NCI-H1092 (cell line): ENCODE measurements around the gene RABL3.
"Not testable (repeated sequence)": the region's sequence is repeated elsewhere in the genome, so short reads cannot be mapped to it uniquely, and the experiment has no call there.

ENCODE experiments used
- DNase-seq: peaks from one replicate; lab custom pipeline; 2025; lab: John Stamatoyannopoulos, UW

Gene RABL3

DNA sequence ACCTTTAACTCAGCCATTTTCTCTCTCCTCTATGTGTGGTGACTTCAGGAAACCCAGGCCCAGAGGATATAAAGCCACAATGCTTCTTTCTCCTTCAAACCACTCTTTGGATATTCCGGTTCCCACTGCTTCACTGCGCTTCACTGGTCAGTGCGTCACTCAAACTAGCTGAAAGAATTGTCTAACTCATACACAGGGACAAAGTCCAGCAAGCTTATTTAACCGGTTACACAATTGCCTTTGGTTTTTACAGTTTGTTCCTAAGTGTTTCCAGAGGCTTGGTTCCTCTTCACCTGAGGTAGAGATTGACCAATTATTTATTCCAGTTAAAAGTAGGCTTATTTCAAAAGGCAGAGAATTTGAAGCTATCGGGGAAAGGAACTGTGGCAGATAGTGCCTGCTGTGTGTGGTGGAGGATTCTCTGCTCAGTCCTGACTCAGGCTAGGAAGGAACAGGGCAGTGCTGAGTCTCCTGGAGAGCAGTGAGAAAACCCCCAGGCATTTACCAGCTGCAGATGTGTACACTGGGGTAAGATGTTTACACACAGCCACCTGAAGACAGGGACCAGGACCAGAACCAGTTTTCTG is 60.1 kb downstream of the RABL3 start, which contains the start of gene HGD:
Gene HGD (minus strand): TSS at position 145 of the 587 bp plus-strand sequence. CDS start 128 bp downstream, at position 17.
- no peak for DNase-seq

DNA sequence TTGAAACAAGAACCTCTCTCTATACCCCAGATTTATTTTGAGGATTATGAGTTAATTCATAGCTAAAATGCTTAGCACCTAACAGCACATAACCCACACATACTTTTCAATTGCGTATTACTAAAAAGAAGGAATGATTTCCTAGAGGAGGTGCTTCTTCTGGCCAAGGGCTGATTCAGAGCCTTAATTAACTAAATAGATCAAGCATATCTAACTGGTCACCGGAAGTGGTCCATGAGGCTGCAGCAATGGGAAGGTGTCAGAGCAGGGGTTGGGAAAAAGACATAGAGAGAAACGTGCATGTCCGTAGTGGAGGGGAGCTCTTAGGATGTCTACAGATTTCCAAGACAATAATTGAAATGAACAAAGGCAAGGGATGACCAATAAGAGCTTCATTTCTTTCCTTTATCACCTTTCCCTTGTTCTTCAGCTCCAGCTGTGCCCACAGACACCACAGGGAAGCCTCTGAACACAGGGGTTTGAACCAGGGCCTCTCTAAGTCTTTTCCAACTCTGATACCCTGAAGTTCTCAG is 60.7 kb downstream of the RABL3 start:
- no peak for DNase-seq

DNA sequence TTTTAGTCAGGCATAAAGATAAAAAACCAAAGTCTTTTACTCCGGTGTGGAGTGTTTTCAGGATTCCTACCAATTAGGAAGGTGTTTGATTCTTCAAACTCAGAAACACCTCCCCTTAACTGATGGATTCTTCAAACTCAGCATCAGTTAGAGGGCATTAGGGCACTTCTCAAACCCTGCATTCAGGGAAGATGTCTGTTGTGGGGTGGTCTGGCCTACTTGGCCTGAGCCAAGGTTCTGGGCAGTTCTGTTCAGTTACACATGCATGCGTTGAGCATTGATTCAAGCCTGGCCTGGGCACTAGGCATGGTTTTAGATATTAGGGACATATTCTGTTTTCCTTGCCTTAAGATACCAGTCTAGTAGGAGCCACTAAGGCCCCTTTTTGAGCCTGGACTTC is 61.3 kb downstream of the RABL3 start:
- no peak for DNase-seq

DNA sequence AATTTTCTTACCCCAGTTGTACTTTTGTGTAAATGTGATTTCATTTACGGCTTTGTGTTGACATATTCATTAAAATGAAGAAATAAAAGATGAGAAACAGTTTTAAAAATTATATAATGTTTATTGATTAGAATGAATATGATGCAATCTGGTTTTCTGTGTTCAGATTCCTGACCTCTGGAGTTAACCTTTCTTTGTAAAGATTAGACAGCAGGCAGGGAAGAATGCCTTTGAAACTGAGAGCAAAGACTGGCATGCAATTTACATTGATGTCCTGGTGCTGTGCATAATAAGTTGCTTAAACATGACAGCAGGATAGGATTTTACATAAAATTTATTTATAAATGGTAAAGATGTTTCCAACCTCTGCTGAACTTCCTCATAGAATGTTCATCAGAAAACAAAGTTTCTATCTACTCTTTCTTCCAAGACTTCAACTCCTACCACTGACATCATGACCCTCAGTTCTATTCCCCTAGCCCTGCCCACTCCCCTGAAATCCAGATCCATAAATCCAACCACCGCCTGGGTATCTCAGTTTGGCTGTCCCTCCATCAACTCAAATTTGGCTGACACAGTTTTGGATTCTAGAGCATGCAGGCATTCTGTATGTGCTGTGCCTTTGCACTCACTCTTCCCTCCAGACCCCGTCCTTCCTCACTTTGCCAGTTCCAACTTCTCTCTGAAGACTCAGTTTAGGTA is 62.0 kb downstream of the RABL3 start:
- DNase-seq = no peak

DNA sequence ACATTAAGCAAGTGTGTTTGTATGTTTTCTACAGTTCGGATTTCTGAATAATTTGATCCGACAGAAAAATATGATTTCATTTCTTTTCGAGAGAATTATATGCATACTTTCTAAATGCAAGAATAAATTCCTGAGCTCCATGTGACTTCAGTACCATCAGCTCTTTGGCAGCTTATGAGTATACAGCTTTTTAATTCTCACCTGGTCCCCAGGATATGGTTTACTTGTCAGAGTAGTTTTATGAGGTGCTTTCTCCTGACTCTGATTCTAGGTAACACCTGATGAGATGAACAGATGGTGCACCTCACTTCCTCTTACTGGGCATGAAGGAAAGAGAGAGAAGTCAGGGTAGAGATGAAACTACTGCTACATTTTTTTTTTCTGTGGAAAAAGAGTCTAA is 63.3 kb downstream of the RABL3 start:
- DNase-seq = no peak

DNA sequence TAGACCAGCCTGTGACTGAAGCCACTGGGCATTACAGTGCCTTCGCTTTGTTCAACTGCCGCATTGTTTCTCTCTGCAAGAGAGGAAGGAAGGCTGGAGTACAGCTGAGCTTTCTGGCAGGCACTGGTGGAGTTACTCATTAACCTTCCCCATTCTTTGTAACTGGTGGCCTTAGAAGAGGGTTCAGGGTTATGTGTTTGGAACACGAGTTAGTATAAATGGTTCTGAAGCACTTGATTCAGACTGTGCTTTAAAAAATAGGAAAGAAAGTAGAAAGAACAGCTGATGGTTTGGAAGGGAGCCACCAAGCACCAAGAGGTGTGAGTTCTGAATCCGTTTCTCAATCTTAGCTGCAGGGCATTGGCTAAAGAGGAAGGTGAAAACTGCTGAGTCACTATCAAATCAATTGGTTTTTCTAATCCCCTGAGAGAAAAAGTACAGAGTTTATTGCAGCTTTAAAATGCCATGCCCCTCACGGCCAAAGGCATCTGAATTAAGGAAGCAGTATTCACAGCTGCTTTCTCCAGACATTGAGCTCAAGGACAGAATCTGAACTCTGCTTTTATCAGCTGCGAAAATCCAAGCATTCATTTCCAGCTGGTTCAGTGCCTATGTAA is 63.9 kb downstream of the RABL3 start:
- no peak for DNase-seq

DNA sequence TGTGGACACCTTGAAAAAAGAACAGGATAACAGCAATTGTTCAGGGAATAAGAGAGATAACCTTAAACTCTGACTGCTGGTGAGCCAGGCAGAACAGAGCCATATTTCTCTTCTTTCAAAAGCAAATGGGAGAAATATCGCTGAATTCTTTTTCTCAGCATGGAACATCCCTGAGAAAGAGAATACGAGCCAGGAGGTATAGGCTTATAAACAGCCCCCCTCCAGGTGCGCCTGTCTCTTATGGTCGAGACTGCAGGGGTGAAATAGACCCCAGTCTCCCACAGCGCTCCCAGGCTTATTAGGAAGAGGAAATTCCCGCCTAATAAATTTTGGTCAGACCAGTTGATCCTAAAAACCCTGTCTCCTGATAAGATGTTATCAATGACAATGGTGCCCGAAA is 65.1 kb downstream of the RABL3 start:
- not testable (repeated sequence) for DNase-seq

DNA sequence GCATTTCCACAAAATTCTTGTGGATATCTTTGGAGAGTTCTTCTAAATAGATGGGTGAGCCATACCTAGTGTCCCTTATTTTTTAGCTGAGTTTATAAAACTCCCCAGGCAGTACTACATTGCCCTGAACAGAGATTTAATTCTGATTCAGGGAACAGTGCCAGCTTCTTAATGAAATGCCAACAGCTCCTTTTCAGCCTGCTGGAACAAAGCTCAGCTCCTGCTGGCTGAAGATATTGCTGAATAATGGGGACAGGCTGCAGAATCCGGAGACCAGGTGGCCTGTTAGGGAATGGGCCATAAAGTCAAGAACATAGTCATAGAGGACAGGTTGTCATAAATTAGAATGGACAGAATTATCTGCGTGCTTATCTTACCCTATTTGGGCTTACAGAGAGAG is 69.2 kb downstream of the RABL3 start:
- no peak for DNase-seq

DNA sequence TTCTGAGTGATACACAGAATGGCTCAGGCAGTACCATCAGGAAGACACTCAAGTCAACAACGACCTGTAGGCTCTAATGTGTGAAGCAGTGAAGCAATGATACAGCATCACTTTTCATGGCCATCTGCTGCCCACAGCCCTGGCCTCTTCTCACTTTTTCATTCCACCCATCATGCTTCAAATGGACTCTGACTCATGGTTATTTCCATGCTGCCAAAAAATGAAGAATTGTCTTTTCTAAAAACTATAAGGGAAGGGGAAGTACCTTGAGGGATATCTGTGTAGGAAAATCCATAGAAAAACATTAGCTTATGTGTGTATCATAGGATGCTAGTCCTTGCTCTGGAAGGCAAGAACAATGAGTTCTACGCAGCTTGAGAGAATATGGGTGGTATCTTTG is 71.7 kb downstream of the RABL3 start:
- DNase-seq = no peak

DNA sequence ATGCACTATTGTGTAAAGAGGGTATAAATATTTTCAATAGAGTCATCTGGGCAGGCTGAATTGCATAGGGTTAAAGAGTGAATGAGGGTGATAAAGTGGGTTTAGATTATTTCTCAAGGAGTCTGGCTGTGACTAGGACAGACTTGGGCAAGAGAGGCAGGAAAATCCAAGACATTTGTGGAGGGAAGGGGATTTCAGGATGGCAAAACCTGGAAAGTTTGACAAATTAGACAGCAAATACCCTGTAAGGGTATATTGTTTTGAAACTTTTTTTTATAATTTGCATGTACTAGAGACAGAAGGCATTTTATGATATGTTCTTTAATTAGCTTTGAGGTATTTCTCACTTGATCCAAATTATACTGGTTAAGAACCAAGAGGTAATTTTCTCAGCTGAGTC is 77.4 kb downstream of the RABL3 start:
- no peak for DNase-seq

DNA sequence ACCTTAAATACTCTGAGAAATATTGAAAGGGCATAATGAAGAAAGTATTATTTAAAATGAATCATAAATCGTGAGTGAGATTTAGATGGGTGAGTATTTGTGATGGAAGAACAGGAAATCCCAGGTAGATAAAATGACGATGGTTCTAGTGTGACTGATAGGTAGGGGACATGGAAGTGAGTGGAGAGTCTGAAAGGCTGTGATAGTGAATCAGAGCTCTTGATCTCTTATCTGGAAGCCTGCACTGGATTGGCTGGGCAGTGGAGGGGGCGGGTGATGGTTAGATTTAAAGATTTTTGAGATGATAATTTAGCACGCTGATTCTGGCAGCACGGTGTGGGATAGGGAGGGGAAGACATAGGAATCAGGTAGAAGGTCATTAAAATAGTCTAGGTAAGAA is 80.4 kb downstream of the RABL3 start:
- no peak for DNase-seq

DNA sequence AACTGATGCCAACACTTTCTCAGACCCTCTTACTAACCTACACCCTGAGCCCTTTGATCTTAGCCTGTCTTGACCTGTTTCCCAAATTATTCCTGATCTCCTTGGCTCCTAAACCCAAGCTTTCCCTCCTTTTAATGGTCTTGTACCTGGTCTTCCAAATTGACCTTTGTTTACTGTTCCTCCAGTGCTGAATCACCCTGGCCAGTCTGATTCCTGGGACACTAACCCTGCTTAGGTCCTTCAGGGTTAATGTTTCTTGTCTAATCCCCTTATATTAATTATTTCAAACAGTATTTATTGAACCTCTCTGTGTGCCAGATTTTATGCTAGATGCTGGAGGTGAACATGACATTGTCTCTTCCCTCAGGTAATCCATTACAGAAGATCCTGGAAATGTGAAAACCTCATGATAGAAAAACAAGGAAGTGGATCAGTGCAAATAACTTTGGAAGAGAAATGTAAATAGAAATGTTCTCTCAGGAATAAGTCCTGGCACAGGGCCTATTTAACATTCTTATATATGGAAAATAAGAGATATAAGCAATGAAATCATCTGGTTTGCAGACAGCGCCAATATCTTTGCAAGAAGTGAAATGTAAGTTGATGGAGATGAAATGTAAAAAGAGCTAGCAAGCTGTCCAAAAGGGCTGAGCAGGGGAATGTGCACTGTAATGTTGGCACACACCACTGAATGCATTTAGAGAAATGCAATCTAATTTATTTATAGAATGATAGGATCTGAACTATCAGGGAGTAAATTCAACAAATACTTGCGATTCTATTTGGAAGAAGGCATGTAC is 81.0 kb downstream of the RABL3 start:
- no peak for DNase-seq

DNA sequence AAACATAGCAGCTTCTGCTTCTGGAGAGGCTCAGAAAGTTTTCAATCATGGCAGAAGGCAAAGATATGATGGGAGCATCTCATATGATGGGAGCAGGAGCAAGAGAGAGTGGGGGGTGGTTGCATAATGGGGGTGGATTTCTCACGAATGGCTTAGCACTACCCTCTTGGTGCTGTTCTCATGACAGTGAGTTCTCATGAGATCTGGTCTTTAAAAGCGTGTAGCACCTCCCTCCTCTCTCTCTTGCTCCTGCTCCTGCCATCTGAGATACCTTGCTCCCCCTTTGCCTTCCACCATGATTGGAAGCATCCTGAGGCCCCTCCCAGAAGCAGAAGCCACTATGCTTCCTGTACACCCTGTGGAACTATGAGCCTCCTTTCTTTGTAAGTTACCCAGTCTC is 82.5 kb downstream of the RABL3 start:
- no peak for DNase-seq

DNA sequence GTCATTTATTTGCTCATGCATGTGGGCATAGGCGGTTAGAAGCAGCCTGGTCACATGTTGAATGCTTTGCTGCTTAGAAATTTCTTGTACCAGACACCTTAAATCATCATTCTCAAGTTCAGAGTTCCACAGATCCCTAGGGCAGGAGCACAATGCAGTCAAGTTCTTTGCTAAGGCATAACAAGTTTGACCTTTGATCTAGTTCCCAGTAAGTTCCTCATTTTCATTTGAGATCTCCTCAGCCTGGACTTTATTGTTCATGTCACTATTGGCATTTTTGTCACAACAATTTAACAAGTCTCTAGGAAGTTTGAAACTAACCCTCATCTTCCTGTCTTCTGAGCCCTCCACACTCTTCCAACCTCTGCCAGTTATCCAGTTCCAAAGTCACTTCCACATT is 83.0 kb downstream of the RABL3 start:
- no peak for DNase-seq

DNA sequence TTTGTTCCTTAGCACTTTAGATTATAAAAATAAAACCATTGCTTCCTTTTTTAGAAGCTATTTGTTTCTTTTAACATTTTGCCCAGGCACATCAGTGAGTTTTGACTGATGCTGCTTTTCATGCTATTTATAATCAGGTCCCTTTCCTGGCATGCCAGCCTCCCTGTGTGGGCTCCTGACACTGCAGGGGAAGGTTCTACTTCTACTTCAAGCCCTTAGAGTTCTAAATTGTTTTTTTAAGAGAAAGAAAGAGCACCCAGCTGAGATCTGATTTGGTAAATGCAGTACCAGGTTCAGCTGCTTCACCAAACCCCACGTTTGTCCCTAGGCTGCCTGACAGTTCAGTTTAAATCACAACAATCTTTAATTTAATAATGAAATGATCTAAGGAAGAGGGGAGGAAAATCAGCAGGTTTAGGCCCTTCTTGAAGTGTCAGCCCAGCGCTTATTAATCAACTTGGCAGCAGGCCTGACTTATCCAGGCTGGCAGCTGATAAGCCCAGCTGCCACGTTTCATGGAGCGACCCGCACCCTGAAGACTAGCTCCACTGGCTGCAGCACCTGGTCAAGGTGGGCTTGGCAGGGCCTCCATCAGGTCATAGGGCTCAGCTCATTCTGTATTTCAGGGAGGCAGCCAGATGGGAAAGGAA is 89.3 kb downstream of the RABL3 start:
- DNase-seq = no peak

DNA sequence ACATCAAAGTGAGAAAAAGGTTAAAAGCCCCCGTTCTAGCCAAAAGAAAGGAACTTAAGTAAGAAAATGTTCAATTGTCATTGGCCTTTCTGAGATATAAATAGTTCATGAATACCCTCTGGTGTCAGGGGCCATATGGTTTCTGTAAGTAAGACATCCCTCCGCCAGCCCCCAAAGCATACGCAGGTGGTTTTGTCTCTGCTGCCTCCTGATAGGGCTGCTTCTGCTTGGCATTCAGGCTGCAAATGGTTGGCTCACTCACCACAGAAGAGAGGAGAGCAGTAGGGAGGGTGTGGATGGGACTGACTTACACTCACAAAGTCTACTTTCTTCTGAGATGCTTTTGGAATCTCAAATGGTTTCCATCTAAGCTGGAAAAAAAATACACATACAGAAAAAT is 90.0 kb downstream of the RABL3 start:
- no peak for DNase-seq

DNA sequence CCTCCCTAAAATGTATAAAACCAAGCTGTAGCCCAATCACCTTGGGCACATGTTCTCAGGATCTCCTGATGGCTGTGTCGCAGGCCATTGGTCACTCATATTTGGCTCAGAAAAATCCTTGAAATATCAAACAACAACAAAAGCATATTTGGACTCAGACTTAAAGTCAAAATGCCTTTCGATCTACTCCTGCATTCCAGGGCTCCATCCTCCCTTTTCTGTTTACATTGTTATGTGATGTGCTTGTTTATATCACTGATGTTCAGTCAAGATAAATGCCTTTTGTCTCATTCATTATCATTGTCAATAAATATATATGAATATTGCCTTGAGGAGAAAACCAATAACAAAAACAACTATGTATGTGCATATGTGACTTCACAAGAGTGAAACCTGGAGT is 92.0 kb downstream of the RABL3 start:
- no peak for DNase-seq

DNA sequence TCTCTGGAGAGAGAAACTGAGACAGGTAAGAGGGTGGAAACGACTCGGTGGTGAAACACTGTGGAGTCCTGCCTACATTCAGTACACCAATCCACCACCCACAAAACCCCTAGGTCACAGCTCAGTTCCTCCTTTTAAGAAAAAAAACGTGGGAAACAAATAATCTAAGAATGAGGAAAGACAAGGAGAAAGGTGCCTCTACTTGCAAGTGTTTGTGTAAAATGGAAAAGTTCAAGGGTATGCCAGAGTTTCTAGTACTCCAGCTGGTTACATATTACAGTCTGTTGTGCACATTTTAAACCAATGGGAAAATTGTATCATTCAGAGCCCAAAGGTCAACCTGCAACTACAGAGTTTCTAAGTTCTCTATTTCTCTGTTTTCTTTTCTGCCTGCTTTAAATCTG is 92.5 kb downstream of the RABL3 start:
- DNase-seq = no peak

DNA sequence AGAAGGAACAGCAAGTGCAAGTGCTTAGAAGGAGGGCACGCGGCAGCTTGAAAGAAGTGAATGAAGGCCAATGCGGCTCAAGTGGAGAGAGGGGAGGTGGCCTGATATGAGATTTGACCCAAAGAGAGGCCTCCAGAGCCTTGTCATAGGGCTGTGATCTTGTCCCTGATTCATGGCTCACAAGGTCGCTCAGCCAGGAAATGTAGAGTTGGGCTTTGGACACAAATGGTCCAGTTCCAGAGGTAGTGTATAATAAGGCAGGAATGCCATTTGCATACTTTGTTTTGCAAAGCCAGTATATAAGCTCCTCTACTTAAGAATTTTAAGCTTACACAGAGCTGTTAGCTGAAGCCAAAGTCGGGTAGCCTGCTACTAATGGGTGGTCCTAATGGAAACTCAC is 94.0 kb downstream of the RABL3 start:
- DNase-seq = no peak

DNA sequence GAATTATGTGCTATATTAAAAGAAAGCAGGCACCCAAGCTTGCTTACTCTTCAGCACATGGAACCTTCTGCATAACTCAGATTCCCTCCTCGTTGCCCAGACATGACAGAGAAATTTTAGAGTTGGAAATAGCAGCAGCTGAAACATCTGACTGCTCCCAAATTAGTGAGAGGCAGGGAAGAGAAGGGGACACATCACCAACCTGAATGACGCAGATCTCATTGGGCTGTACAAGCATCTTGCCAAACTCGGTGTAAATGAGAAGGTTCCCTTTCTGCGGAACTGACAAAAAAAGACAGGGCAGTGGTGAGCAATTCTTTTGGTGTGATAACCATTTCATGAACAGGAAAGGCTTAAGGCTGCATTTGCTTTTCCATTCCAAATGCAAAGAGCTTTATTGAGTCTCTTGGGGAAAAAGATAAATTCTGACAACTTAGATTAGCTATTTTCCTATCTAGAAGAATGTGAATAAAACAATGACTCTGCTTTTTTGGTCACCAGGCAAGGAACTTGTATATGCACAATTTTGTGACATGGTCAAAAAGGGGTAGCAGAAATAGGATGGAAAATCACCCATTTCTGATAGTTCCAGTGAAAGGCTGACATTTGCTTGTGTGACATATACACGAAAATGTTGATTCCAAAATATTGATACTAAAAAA is 95.4 kb downstream of the RABL3 start:
- DNase-seq = no peak

DNA sequence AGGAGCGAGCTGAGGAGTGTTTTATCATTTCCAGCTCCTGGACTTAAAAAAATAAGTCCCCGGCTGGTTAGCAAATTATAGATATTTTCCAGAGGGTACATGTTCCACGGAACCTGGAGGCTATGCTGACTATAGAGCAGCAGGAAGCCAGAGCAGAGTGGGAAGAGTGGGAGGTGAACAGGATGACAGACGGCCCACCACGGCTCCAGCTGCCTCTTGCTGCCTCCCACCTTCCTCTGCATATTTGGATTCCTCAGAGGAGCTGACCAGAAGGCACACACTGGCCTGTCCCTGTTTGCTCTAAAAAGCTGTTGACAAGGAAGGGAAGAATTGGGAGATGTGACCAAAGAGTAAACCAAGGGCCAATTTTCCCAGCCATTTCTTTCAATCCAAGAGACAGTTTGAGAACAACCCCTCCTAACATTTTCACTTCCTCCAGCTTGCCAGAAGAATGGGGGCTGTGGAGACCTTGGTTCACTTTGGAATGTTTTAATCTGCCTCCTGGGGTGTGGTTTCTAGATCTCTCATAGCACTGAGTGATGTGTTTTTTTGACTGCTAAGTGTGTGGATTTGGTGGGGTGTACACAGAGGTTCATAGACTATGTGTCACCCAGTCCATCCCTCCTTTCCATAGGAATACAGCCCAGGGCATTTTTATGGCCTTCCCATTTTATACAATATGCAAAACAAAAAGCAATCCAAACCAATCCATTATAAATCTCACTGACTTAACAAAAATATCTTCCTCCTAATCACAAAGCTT is 97.1 kb downstream of the RABL3 start:
- DNase-seq = no peak
